ENCODE results near the gene TEX55. TPM values are rescaled to one million over a fixed set of nuclear protein-coding genes. Genes with fewer than 3 reads are reported as not detected.

TEX55 gene
- total and polyA plus RNA-seq, 9 of the 15 experiments (the other 6 are each of a cell fraction or from before 2014, with no cell fraction given), result not detected

GRCh38 chr3:119122350-119122749 lies 23.6 kb upstream of the TEX55 start:
- Histone ChIP-seq H3K4me3 (no peak overlapping the region), H4K20me1 (replicated peaks; ENCODE audit: control insufficient read depth, insufficient read depth, low read length) (no peaks in the 10 kb centered on the region), H3K4me1 (replicated peaks in 1 of 2; ENCODE audit: control insufficient read depth in 2 of 2, insufficient read depth in 2 of 2, low read length in 2 of 2) (no peaks in the 10 kb centered on the region), H3K4me2 (ENCODE audit: insufficient read depth, low read length) (no peak overlapping the region), H3K9me3 (replicated peaks; ENCODE audit: control insufficient read depth, insufficient read depth, low read depth, low read length) (no peaks in the 10 kb centered on the region), H3K36me3 (ENCODE audit: control insufficient read depth, insufficient read depth, low read length) (no peaks in the 10 kb centered on the region), H3K9ac (ENCODE audit: insufficient read depth in 1 of 2, low read depth in 2 of 2, low read length in 2 of 2) (no peak overlapping the region), H3K27ac (ENCODE audit: extremely low read depth, low read depth, low read length) (no peak overlapping the region), H3K27me3 (ENCODE audit: control insufficient read depth in 2 of 2, insufficient read depth in 2 of 2, low read length in 2 of 2) (no peaks in the 10 kb centered on the region), H2AFZ (ENCODE audit: low read depth, low read length) (no peak overlapping the region), H3K79me2 (ENCODE audit: control insufficient read depth, insufficient read depth, low read length) (no peaks in the 10 kb centered on the region), H3K9me1 (ENCODE audit: control insufficient read depth, insufficient read depth, low read length) (no peaks in the 10 kb centered on the region)
- in situ Hi-C loops (cut with MboI) (no loop called here), intact Hi-C loops (cut with micrococcal nuclease) (no loop called here)
- FAIRE-seq (no peak), ATAC-seq (no peak), DNase-seq (ENCODE audit: extremely low read depth in 1 of 4, low spot score in 3 of 4) (no peak)
- 0% methylated on average over 3 of the region's 3 CpGs for WGBS (ENCODE audit: insufficient coverage, low coverage, missing lambda C conversion rate)
- CTCF ChIA-PET (ENCODE audit: low intra/inter-chr PET ratio), result no interaction called here
- BruUV-seq (replicated peaks), result no TSS peak
- POLR2A ChIA-PET, result no interaction called here
- no peak for TF ChIP-seq ADNP (tag; IDR thresholded peaks at IDR 0.05)
- no peak for TF ChIP-seq NCOA6 (IDR thresholded peaks at IDR 0.05)
- no peak for TF ChIP-seq CCAR2 (IDR thresholded peaks at IDR 0.05; ENCODE audit: low read depth, low read length)
- no peak for TF ChIP-seq ZBTB43 (CRISPR knock-in tag; IDR thresholded peaks at IDR 0.05)
- no peak for TF ChIP-seq C11orf30 (IDR thresholded peaks at IDR 0.05; ENCODE audit: low read depth)
- TF ChIP-seq GTF3C2 (IDR thresholded peaks at IDR 0.05; ENCODE audit: borderline replicate concordance, extremely low read depth, insufficient read length), result no peak
- TF ChIP-seq SAFB2 (IDR thresholded peaks at IDR 0.05; ENCODE audit: borderline replicate concordance, low read depth, low read length, severe bottlenecking), result no peak
- no peak for TF ChIP-seq FOXK1 (CRISPR knock-in tag; IDR thresholded peaks at IDR 0.05; ENCODE audit: borderline replicate concordance)
- TF ChIP-seq PATZ1 (CRISPR knock-in tag; IDR thresholded peaks at IDR 0.05; ENCODE audit: borderline replicate concordance), result no peak
- TF ChIP-seq LCOR (CRISPR knock-in tag; IDR thresholded peaks at IDR 0.05), result no peak
- TF ChIP-seq ETV5 (CRISPR knock-in tag; IDR thresholded peaks at IDR 0.05; ENCODE audit: low read depth), result no peak
- TF ChIP-seq EP300 (IDR thresholded peaks at IDR 0.05; ENCODE audit: low read length), result no peak
- no peak for TF ChIP-seq BDP1 (IDR thresholded peaks at IDR 0.05; ENCODE audit: insufficient read depth, insufficient read length)
- TF ChIP-seq SUPT5H (IDR thresholded peaks at IDR 0.05), result no peak
- no peak for TF ChIP-seq LARP7 (IDR thresholded peaks at IDR 0.05)
- no peak for TF ChIP-seq NR2F6 (CRISPR knock-in tag; IDR thresholded peaks at IDR 0.05)
- TF ChIP-seq MYC (IDR thresholded peaks at IDR 0.05; ENCODE audit: low read depth, low read length), result no peak
- no peak for TF ChIP-seq MYC (CRISPR knock-in tag; IDR thresholded peaks at IDR 0.05; ENCODE audit: borderline replicate concordance, low read depth)
